ENCODE measurements around the gene SECISBP2. TPM values are rescaled to one million over a fixed set of nuclear protein-coding genes. Genes with fewer than 3 reads are reported as not detected.

The SECISBP2 gene
- polyA plus RNA-seq, 1 experiment: 14.3 TPM

DNA sequence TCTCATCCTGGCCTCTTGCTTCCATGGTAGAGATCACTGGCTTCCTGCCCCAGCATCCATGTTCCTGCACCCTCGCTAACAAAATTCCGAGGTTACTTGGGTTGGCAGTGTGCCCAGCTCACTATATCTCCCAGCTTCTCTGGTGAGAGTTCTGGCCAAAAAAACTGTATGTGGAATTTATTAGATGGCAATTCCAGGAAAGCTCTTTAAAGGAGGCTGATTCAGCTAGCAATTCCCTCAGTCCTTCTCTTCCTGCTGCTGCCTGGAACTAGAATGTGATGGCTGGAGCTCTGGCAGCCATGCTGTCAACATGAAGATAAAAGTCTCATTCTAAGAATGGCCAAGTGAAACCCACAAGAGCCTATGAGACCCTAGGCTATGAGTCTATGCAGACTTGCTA is 88.8 kb downstream of the SECISBP2 start:
- TF ChIP-seq, protein P1, sequence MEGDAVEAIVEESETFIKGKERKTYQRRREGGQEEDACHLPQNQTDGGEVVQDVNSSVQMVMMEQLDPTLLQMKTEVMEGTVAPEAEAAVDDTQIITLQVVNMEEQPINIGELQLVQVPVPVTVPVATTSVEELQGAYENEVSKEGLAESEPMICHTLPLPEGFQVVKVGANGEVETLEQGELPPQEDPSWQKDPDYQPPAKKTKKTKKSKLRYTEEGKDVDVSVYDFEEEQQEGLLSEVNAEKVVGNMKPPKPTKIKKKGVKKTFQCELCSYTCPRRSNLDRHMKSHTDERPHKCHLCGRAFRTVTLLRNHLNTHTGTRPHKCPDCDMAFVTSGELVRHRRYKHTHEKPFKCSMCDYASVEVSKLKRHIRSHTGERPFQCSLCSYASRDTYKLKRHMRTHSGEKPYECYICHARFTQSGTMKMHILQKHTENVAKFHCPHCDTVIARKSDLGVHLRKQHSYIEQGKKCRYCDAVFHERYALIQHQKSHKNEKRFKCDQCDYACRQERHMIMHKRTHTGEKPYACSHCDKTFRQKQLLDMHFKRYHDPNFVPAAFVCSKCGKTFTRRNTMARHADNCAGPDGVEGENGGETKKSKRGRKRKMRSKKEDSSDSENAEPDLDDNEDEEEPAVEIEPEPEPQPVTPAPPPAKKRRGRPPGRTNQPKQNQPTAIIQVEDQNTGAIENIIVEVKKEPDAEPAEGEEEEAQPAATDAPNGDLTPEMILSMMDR (IDR thresholded peaks at IDR 0.05; ENCODE audit: insufficient read depth, low read depth, low read length): no peak
- Histone ChIP-seq H3K4me3 (ENCODE audit: low read depth, low read length) (no peak overlapping the region), H3K36me3 (ENCODE audit: control insufficient read depth, insufficient read depth, low read length) (no peaks in the 10 kb centered on the region), H3K27me3 (ENCODE audit: control insufficient read depth, insufficient read depth, low read length) (no peaks in the 10 kb centered on the region)
- ChIA-PET POLR2A (no interaction called here), CTCF (no interaction called here)
- no peak for DNase-seq (ENCODE audit: low read depth)

- no peak for DNase-seq (ENCODE audit: low read depth)
- Histone ChIP-seq H3K36me3 (ENCODE audit: control insufficient read depth, insufficient read depth, low read length) (no peaks in the 10 kb centered on the region), H3K27me3 (ENCODE audit: control insufficient read depth, insufficient read depth, low read length) (no peaks in the 10 kb centered on the region), H3K4me3 (ENCODE audit: low read depth, low read length) (no peak overlapping the region)
- CTCF ChIA-PET: no interaction called here
- TF ChIP-seq, protein P1 (IDR thresholded peaks at IDR 0.05; ENCODE audit: insufficient read depth, low read depth, low read length): no peak
- POLR2A ChIA-PET: no interaction called here
Observed at GRCh38 chr9:89408628-89409101, 90.4 kb downstream of the SECISBP2 start.

Small RNAs within 50 kb of the gene (small RNA-seq; reads per million reads assigned to genes)
- gene MIR3153 (ENCODE audit: insufficient read length, low read depth, low replicate concordance): not detected

Other genes with a start within 250 kb of the SECISBP2 start
- gene SHC3, start 139.7 kb upstream of the SECISBP2 start, polyA plus RNA-seq (2011; rRNA removed): 0.78 and 1.3 TPM in 2 replicates
- 128 and 135 TPM in 2 replicates for gene CKS2, start 7.3 kb upstream of the SECISBP2 start, polyA plus RNA-seq (2011; rRNA removed)
- 0.38 and 0.50 TPM in 2 replicates for gene SEMA4D, start 179.6 kb downstream of the SECISBP2 start, polyA plus RNA-seq (2011; rRNA removed)